ENCODE measurements around the gene DCUN1D5. TPM values are rescaled to one million over a fixed set of nuclear protein-coding genes. Genes with fewer than 3 reads are reported as not detected.

Gene DCUN1D5
- total and polyA plus RNA-seq, 9 of the 15 experiments (the other 6 are each of a cell fraction or from before 2014, with no cell fraction given): 38.4 to 242 (median 115) TPM

GRCh38 chr11:103091801-103092524 is at the start of gene DCUN1D5 (continued):
- TF ChIP-seq ZBTB40 (IDR thresholded peaks at IDR 0.05): peak; percentile 97
- no peak for TF ChIP-seq ZBTB40 (CRISPR knock-in tag; IDR thresholded peaks at IDR 0.05)
- peak; percentile 99 for TF ChIP-seq RBFOX2 (IDR thresholded peaks at IDR 0.05; ENCODE audit: low read depth, low read length)
- TF ChIP-seq ZNF518B (CRISPR knock-in tag; IDR thresholded peaks at IDR 0.05): no peak
- TF ChIP-seq WHSC1 (IDR thresholded peaks at IDR 0.05; ENCODE audit: low read length): no peak
- TF ChIP-seq ZBED1 (IDR thresholded peaks at IDR 0.05): no peak
- TF ChIP-seq ETV5 (CRISPR knock-in tag; IDR thresholded peaks at IDR 0.05; ENCODE audit: low read depth): peak; percentile 82
- no peak for TF ChIP-seq RAD51 (IDR thresholded peaks at IDR 0.05; ENCODE audit: borderline replicate concordance, low read depth)
- no peak for TF ChIP-seq ZNF143 (CRISPR knock-in tag; IDR thresholded peaks at IDR 0.05)
- TF ChIP-seq EP300 (IDR thresholded peaks at IDR 0.05; ENCODE audit: low read length): peak; percentile 32
- TF ChIP-seq KLF6 (CRISPR knock-in tag; IDR thresholded peaks at IDR 0.05; ENCODE audit: borderline replicate concordance): no peak
- no peak for TF ChIP-seq RBM39 (optimal IDR thresholded peaks at IDR 0.05; ENCODE audit: low read depth, low read length)
- 0 out of 2 replicates have a peak, but pooled peaks have one; percentile 31 for TF ChIP-seq FOSL1 (tag; conservative IDR thresholded peaks at IDR 0.05)
- no peak for TF ChIP-seq TEAD2 (tag; IDR thresholded peaks at IDR 0.05)
- TF ChIP-seq ETS1 (conservative IDR thresholded peaks at IDR 0.05; ENCODE audit: control insufficient read depth, low read depth, low read length): 0 out of 2 replicates have a peak, but pooled peaks have one; percentile 36
